ENCODE data around the gene TRIM29.
"Not testable (repeated sequence)": the region's sequence is repeated elsewhere in the genome, so short reads cannot be mapped to it uniquely, and the experiment has no call there.

Gene TRIM29, protein sequence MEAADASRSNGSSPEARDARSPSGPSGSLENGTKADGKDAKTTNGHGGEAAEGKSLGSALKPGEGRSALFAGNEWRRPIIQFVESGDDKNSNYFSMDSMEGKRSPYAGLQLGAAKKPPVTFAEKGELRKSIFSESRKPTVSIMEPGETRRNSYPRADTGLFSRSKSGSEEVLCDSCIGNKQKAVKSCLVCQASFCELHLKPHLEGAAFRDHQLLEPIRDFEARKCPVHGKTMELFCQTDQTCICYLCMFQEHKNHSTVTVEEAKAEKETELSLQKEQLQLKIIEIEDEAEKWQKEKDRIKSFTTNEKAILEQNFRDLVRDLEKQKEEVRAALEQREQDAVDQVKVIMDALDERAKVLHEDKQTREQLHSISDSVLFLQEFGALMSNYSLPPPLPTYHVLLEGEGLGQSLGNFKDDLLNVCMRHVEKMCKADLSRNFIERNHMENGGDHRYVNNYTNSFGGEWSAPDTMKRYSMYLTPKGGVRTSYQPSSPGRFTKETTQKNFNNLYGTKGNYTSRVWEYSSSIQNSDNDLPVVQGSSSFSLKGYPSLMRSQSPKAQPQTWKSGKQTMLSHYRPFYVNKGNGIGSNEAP

DNA sequence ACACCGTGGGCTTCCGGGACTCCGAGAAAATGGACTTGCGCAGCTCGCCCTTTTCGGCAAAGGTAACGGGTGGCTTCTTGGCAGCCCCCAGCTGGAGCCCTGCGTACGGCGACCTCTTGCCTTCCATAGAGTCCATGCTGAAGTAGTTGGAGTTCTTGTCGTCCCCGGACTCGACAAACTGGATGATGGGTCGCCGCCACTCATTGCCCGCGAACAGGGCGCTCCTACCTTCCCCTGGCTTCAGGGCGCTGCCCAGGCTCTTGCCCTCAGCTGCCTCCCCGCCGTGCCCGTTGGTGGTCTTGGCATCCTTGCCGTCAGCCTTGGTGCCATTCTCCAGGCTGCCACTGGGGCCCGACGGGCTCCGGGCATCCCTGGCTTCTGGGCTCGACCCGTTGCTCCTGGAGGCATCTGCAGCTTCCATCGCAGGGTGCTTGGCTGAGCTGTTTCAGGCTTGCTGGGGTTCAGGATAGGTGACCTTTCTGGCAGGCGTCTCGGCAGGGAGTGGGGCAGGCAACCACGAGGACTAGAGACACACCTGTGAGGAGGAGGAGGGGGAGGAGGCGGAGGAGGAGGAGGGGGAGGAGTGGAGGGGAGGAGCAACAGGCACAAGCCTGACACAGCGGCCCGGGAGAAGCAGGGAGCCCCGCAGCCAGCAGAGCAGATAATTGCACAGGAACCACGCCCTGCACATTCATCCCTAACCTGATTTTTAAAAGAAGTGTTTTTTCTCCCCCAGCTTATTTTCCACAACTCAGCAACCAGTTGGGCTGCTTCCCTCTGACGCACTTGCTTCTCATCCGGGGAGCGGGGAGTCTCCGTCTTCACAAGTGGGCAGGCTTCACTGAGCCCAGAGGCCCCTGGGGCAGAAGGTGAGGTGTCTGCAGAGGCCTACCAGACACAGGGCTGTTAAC lies at the start of gene TRIM29:
TRIM29 (minus strand) TSS at position 503 of the 911 bp plus-strand sequence; CDS start at position 421, 82 bp downstream.
- DNase-seq (ENCODE audit: low spot score): peak; percentile 87

DNA sequence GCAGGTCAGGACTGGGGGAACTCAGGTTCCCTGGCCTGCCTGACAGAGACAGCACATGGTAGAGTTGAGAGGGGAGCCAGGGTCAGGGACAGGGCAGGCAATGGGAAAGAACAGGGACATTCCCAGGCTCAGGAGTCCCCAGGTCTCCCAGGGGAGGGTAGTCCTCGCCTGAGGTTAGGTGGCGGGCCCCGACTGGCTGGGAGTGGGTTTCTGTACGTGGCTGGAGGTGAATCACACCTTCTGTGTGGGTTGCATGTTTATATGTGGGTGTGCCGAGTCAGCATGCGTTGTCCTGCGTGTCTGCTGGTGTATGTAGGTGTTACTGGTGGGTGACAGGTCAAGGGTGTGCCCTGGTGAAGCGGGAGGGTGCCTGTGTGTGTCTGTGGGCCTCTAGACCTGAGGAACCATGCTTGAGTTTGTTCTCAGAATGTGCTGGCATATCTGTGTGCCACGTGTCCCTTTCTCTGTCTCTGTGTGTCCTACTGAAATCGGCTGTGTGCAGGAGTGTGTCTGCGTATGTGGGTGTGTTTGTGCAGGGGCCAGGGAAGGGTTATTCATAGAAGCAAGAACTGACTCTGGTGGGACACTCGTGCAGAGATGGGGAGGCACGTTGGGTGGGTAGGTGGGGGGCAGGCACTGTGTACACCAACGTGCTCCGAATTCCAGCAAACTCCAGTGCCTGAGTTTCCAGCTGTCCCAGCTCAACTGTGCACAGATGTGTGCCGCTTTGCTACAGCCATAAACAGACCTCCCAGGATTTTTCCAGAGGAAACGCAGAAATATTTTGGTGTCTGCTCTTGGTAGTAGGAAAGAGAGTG lies 49.1 kb upstream of the TRIM29 start:
- DNase-seq (ENCODE audit: low spot score): peak; percentile 59

DNA sequence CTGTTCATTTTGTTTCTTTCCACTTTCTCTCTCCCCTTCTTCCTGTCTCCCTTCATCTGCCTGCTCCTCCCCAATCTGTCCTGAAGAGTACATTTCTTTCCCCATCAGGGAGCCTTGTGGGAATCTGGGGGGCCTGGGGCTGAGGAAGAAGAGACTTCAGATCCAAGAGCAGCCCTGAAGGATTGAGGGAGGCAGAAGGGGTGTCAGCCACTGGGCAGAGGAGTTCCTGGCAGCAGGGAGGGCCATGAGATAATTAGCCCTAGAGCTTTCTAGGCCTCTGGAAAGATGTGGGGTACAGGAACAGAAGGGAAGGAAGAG lies 48.5 kb upstream of the TRIM29 start:
- no peak for DNase-seq (ENCODE audit: low spot score)

DNA sequence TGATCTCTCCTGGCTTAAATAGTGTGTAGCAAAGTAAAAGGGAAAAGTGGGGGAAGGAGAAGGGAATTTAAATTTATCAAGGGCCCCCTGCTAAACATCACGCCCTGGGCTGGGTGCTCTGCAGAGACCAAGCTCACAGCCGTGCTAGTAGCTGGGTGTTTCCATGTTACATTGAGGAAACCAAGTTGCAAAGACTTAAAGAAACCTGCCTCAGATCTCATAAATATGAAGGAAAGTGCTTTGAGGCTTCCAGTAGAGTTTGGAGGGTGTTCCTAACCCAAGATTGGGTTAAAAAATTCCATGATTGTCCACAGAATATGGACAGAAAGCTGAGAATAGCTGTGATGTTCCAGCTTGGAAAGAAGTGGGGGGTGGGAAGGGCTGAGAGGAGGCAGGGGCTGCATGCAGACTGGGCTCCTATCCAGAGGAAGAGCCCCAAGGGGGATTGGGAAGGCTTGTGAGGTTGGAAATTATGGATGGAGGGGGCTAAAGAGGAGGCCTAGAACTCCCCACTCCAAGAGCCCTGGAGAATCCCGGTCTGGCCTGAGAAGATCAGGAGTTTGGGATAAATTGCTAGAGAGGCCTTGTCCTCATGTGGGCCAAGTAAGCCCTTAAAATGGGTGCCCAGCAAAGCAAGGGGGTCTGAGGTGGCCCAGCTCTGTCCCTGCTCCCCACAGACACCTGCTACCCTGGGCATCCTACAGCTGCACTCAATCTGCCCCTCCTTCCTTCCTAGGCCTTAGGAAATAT lies 48.0 kb upstream of the TRIM29 start:
- DNase-seq (ENCODE audit: low spot score): no peak

DNA sequence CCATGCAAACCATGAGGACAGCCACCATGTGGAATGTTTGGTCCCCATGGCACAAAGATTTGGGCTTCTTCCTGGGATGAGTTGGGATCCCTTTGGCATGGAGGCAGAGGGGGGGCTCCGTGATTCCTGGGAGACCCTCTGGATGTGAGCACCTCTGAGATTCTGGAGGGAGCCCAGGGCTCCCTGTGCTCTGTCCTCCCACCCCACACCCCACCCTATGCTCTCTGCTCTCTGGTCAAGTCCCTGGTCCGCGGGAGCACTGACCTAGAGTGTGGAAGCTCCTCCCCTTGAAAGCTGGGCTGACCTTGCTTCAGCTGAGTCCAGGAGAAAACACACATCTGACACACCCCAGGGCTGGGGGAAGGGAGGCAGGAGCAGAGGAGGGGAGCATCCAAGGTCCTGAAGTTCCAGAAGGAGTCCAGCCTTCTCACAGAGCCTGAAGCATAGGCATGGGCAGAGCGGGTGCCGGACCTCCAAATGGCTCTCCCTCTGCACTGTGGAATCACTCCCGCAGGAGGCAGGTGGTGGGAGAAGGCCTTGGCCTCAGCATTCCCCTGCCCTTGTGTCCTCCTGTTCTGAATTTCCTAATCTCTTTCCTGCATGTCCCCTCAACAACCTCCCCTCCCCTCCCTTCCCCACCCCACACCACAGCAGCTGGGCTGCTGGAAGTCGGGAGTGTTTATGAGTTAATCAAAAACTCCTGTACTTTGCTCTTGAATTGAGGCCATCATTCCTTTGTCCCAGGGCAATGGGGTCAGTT lies 47.2 kb upstream of the TRIM29 start:
- no peak for DNase-seq (ENCODE audit: low spot score)

DNA sequence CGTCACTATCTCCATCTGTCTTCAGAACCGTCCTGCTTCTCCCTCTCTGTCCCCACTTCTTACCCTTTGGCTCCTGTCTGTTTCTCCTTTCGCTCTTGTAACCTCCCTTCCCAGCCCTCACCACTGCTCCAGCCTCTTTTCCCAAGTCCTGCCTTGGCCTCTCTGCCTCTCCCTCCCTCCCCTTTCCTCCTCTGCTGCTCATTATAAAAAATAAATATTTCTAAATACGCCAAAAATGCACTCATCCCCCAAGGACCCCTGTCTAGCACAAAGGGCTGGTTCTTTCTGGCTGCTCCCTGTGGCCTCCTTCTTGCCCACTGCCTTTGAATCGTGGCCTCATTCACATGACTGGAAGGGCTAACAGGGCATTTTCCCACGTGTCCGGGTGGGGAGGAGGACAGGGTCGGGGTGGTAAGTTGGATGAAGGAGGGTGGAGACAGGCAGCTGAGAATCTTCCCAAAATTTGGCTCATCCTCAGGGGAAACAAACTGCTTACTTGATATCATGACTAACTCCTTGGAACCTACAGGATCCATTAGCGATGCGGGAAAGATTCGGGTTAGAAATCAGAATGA lies 46.5 kb upstream of the TRIM29 start:
- no peak for DNase-seq (ENCODE audit: low spot score)

DNA sequence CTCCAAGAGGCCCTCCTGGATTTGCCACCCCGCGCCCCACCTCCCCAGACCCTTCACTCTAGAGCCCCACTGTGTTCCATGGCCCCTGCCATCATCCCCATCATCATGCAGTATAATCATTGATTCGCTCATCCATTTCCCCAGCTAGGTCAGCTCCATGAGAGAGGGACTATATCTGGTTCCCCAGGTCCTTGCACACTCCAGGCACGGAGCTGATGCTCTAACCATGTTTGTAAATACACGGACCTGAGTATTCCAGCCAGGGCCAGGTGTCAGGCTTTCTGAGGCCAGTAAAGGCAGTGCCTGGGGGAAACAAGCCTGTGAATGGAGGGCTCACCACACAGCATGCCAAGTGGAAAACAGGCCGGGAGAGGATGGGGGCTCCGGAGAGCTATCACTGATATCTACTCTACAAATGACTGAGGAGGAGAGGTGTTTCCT lies 45.8 kb upstream of the TRIM29 start:
- DNase-seq (ENCODE audit: low spot score): no peak

DNA sequence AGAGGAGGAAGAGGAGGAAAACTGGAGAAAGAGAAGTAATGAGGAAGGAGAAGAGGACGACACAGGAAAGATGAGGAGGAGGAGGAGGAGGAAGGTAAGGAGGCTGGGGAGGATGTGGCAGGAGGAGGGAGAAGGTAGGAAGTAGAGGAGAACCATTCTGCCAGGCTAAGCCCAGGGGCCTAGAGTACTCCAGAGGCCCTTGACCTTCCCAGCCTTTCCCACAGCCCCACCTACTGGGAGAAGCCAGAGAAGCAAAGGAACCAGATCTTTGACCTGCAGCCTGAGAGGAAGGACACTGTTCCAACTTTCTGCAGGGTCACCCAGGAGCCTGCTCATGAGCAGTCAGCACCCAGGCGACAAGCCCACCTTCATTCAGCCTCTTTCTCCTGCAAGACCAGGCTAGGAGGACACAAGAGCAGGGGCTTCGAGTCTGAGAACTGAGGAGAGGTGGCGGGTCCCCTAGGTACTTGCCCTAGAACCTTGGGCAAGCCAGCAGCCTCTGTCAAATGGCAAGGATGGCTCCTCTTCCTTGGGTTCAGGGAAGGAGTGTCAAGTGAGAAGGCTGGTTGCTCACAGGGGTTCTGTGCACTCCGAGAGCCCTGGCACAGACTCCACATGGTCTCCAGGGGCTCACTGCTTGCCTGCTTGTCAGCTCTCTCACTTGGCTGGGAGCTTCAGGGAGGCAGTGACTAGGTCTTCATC lies 45.0 kb upstream of the TRIM29 start:
- DNase-seq (ENCODE audit: low spot score): peak; percentile 55

DNA sequence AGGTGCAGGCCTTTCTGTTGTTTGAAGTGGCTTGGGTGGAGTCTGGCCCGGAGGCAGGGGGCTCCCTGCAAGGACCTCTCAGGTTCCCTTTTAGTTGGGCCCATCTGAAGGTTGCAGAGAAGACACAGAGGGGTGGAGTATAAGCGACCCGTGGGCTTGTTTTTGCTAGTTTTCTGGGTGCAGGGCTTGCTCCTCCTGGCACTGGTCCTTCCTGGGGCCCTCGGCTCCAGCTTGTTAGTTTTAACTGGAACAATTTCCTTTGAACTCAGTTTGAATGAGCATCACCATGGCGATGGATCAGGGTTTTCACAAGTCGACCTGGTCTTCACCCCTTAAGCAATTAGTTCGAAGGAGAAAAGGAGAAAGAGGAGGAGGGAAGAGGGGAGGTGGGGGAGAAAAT lies 44.5 kb upstream of the TRIM29 start:
- DNase-seq (ENCODE audit: low spot score): no peak

DNA sequence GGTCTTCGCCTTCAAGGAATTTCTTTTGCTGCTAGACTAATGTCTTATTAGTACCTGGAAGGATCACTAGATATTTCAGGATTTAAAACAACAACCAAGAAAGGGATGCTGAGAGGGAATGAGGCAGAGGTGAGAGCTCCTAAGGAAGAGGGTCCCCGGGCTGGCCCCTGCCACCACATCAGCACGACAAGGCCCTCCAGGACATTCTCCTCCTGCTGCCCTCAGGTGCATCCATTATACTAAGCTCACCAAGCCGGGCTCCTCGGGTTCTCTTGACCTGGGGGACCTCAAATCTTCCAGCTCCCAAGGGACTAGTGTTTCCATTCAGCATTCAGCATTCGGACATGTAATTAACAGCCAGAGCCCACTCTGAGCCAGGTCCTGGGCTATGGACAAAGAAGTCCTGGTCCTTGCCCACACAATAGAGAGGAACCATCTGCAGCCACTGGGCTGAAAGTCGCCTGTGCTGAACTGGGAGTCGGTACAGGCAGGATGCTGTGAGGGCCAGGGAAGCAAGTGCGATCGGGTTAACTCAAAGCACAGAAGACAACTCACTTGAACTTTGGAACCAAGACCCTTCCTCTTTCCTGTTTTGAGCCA lies 43.6 kb upstream of the TRIM29 start:
- no peak for DNase-seq (ENCODE audit: low spot score)

DNA sequence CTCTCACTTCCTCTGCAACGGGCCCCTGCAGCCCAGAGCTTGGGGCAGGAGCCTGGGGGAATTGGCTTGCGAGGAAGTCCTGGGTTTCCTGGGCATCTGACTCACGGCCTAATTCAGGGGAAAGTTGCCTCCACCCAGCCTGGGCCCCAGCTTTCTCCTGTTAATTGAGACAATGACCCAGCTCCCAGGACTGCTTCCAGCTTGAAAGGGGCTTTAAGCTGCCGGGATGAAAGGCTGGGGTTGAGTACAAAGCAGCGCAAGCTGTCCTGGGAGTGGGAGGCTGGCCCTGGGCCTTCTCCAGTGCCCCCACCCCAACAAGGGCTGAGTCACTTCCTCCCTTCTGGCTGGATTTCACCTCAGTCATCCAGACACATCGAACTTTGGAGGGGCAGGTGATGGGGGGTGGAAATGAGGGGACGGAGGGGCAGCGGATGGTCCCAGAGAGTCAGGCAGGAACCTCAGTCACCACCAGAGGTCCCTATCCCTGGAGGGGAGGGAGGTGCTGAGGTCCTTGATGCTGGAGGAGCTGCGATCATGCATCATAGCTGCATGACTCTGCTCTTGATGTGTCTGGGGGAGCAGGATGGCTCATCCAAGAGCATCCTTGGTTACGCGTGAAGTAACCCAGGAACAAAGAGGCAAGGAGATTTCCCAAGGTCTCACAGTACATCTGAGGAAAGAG lies 42.8 kb upstream of the TRIM29 start:
- no peak for DNase-seq (ENCODE audit: low spot score)

DNA sequence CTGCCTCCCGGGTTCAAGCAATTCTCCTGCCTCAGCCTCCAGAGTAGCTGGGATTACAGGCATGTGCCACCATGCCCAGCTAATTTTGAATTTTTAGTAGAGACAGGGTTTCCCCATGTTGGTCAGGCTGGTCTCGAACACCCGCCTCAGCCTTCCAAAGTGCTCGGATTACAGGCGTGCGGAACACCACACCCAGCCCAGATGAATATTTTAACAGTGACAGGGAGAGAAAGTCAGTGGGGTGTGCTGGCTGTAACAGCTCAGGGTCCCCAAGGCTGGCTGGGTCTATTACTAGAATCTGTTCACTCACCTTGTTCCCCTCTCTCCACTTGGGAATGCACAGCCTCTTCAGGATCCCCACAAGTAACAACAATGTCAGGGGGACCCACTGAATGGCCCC lies 42.1 kb upstream of the TRIM29 start:
- not testable (repeated sequence) for DNase-seq (ENCODE audit: low spot score)

DNA sequence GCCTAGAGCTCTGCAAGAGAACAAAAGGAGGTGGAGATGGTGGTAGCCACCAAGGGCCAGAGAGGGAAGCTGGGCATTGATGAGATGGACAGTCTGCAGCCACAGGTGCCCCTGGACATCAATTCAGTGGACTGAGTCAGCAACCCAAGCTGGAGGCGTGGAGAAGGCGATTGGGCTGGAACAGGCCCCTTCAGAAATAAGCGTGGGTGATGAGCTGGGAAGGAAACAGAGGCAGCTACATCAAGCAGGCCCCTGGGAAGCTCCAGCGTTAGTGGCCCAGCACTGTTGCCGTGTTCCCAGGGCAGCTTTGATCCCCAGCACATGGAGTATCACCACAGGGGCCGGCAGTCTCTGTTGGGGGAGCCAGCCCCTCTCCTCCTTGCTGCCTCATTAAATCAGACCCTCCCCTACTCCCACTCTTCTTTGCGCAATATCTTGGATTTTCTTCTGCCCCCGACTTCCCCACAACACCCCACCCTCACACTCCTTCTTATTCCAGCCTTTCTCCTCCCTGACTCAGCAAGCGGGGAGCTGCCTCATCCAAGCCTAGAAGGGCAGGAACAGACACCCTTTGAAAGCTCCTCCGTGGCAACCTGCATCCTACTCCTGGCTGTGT lies 41.3 kb upstream of the TRIM29 start:
- no peak for DNase-seq (ENCODE audit: low spot score)

DNA sequence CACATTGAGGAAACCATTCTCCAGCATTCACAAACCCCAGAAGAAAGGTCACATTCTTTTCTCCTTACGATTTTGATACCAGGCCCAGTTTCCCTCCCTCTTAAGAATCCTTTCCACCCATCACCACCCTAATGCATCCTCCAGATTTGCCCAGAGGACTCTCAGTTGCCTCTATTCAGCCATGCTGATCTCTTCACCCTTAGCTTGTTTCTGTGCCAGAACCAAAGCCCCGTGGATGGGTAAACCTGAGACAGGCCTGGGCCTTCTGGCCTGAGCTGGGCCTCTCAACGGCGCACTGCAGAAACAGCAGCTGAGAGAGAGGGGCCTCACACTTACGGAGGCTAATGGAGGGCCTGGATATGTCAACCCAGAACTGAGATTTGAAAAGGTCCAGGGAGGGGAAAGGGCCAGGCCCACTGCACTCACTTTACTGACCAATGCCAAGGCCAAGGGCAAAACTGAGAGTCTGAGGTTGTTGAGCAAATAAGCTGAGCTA lies 40.7 kb upstream of the TRIM29 start:
- DNase-seq (ENCODE audit: low spot score): no peak

DNA sequence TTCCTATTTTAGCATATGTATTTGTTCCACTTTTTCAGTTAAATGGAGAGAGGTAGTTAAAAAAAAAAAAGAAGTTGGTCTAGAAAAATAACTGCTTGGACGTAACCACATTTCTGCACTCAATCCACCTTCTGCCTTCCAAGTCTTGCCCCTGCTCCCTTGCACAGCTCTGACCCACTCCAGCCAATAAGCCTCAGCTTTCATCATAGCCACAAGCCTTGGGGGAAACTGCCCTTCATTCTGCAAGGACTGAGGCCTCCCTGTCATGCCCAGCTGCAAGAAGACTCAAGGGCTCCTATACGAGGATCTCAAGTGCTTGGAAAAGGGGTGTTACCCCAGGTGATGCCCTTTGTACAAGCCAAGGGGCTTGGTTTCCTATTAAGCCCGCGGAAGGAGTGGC lies 37.0 kb upstream of the TRIM29 start:
- DNase-seq (ENCODE audit: low spot score): no peak

DNA sequence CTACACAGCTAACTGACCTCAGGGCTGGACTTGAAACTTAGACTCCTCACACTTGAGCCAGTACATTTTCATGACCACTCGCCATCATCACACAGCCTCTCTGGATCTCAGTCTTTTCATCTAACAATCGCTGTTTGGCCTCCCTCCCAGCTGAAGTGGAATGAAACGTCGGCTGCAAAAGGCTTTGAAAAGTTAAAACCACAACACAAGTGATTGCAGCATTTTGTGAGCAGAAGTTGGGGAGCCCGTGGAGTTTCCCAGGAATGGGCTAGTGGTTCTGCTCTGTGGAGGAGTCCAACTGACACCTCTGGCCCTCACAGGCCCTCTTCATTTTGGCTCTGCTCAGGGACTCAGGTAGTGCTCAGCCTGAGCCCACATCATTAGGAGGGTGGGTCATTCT lies 35.9 kb upstream of the TRIM29 start:
- DNase-seq (ENCODE audit: low spot score): no peak

DNA sequence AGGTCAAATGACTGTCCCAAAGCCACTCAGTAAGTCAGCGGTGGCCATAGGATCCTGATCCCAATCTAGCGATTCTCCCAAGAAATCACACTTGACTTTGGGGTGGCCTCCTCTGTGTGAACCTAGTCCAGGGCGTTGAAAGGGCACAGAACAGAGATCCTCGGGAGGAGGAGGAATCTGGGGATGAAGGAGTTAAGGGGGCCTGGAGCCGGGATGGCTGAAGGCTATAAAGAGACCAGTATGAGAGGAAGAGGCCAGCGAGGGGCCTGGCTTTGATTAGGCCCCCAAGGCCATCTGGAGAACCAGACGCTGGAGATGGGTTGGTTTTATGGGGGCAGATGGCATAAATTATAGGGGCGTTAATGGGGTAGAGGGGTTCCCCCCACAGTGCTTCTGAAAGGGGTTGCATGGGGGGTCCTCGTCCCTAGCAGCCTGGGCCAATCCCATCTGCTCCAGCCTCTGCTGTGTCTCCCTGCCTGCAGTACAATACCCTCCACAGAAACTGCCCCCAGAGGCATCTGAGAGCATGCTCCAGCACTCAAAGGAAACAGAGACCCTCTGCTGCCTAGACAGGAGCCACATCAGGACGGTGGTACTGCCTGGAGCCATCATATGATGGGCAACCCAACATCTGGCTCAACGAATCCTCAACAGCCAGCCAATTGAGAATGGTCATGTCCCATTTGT lies 35.2 kb upstream of the TRIM29 start:
- no peak for DNase-seq (ENCODE audit: low spot score)
